ENCODE data around the gene C1QTNF6.

Gene C1QTNF6

GRCh38 chr22:37221424-37222333 is 33.6 kb upstream of the C1QTNF6 start:
- no peak for TF ChIP-seq CTCF (IDR thresholded peaks at IDR 0.05; ENCODE audit: low read depth, low read length)
- no peak for DNase-seq (ENCODE audit: low read depth, low spot score)
- in situ Hi-C loops (cut with HindIII; ENCODE audit: low sequenced_read_pairs), result no loop called here
- no peak overlapping the region for H3K4me3 ChIP-seq (ENCODE audit: low read depth, low read length)

- DNase-seq (ENCODE audit: low read depth, low spot score), result no peak
- in situ Hi-C loops (cut with HindIII; ENCODE audit: low sequenced_read_pairs), result no loop called here
- no peak for TF ChIP-seq CTCF (IDR thresholded peaks at IDR 0.05; ENCODE audit: low read depth, low read length)
Observed at GRCh38 chr22:37220543-37220981, 32.5 kb upstream of the C1QTNF6 start.

GRCh38 chr22:37219533-37219932 is 31.5 kb upstream of the C1QTNF6 start:
- no peak overlapping the region for H3K4me3 ChIP-seq (ENCODE audit: low read depth, low read length)
- in situ Hi-C loops (cut with HindIII; ENCODE audit: low sequenced_read_pairs), result no loop called here
- no peak for TF ChIP-seq CTCF (IDR thresholded peaks at IDR 0.05; ENCODE audit: low read depth, low read length)
- DNase-seq (ENCODE audit: low read depth, low spot score), result no peak

More at GRCh38 chr22:37220543-37220981, 32.5 kb upstream of the C1QTNF6 start:
- H3K4me3 ChIP-seq (ENCODE audit: low read depth, low read length), result no peak overlapping the region

- in situ Hi-C loops (cut with HindIII; ENCODE audit: low sequenced_read_pairs), result no loop called here
- no peak for TF ChIP-seq CTCF (IDR thresholded peaks at IDR 0.05; ENCODE audit: low read depth, low read length)
- DNase-seq (ENCODE audit: low read depth, low spot score), result no peak
- no peak overlapping the region for H3K4me3 ChIP-seq (ENCODE audit: low read depth, low read length)
Observed at GRCh38 chr22:37218771-37219411, 30.8 kb upstream of the C1QTNF6 start.

- TF ChIP-seq CTCF (IDR thresholded peaks at IDR 0.05; ENCODE audit: low read depth, low read length), result no peak
- in situ Hi-C loops (cut with HindIII; ENCODE audit: low sequenced_read_pairs), result no loop called here
- H3K4me3 ChIP-seq (ENCODE audit: low read depth, low read length), result no peak overlapping the region
- DNase-seq (ENCODE audit: low read depth, low spot score), result no peak
Observed at GRCh38 chr22:37218399-37218770, 30.3 kb upstream of the C1QTNF6 start.

- TF ChIP-seq CTCF (IDR thresholded peaks at IDR 0.05; ENCODE audit: low read depth, low read length), result no peak
- no peak for DNase-seq (ENCODE audit: low read depth, low spot score)
- no peak overlapping the region for H3K4me3 ChIP-seq (ENCODE audit: low read depth, low read length)
- in situ Hi-C loops (cut with HindIII; ENCODE audit: low sequenced_read_pairs), result no loop called here
Observed at GRCh38 chr22:37215890-37216289, 27.8 kb upstream of the C1QTNF6 start.
